Measurements from ENCODE around the gene GSTO2.

The GSTO2 gene

DNA sequence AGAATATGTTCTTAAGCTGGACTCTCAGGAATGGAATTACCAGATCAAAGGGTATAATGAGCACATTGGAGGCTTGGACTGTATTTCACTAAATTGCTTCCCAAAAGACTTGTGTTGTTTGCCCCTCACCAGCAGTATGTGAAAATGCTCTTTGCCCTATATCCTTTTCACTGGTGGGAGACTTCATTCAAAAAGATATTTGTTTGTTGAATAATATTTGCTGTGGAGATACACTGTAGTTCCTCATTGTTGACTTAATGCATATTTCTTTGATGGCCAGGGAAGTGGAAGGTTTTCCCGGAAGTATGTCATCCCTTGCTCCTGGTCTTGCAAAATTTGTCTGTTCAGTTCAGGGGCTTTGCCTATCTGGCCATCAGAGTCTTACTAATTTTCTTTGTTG is 19.4 kb downstream of the GSTO2 start (continued):
- TF ChIP-seq, protein P1, sequence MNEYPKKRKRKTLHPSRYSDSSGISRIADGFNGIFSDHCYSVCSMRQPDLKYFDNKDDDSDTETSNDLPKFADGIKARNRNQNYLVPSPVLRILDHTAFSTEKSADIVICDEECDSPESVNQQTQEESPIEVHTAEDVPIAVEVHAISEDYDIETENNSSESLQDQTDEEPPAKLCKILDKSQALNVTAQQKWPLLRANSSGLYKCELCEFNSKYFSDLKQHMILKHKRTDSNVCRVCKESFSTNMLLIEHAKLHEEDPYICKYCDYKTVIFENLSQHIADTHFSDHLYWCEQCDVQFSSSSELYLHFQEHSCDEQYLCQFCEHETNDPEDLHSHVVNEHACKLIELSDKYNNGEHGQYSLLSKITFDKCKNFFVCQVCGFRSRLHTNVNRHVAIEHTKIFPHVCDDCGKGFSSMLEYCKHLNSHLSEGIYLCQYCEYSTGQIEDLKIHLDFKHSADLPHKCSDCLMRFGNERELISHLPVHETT (tag by site-specific recombination; IDR thresholded peaks at IDR 0.05), result no peak
- TF ChIP-seq ZNF561 (tag by site-specific recombination; IDR thresholded peaks at IDR 0.05; ENCODE audit: borderline replicate concordance) (no peak), ZNF174 (tag by site-specific recombination; IDR thresholded peaks at IDR 0.05) (no peak), ZNF121 (tag by site-specific recombination; IDR thresholded peaks at IDR 0.05) (no peak), ZNF830 (tag by site-specific recombination; IDR thresholded peaks at IDR 0.05; ENCODE audit: low read depth) (no peak), ZNF184 (tag by site-specific recombination; IDR thresholded peaks at IDR 0.05) (no peak), ZSCAN30 (tag by site-specific recombination; IDR thresholded peaks at IDR 0.05) (no peak), ZNF140 (tag by site-specific recombination; IDR thresholded peaks at IDR 0.05) (no peak), ZNF302 (tag by site-specific recombination; IDR thresholded peaks at IDR 0.05; ENCODE audit: low read depth) (no peak)
- TF ChIP-seq, protein P2, sequence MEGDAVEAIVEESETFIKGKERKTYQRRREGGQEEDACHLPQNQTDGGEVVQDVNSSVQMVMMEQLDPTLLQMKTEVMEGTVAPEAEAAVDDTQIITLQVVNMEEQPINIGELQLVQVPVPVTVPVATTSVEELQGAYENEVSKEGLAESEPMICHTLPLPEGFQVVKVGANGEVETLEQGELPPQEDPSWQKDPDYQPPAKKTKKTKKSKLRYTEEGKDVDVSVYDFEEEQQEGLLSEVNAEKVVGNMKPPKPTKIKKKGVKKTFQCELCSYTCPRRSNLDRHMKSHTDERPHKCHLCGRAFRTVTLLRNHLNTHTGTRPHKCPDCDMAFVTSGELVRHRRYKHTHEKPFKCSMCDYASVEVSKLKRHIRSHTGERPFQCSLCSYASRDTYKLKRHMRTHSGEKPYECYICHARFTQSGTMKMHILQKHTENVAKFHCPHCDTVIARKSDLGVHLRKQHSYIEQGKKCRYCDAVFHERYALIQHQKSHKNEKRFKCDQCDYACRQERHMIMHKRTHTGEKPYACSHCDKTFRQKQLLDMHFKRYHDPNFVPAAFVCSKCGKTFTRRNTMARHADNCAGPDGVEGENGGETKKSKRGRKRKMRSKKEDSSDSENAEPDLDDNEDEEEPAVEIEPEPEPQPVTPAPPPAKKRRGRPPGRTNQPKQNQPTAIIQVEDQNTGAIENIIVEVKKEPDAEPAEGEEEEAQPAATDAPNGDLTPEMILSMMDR (tag by site-specific recombination; IDR thresholded peaks at IDR 0.05), result no peak

DNA sequence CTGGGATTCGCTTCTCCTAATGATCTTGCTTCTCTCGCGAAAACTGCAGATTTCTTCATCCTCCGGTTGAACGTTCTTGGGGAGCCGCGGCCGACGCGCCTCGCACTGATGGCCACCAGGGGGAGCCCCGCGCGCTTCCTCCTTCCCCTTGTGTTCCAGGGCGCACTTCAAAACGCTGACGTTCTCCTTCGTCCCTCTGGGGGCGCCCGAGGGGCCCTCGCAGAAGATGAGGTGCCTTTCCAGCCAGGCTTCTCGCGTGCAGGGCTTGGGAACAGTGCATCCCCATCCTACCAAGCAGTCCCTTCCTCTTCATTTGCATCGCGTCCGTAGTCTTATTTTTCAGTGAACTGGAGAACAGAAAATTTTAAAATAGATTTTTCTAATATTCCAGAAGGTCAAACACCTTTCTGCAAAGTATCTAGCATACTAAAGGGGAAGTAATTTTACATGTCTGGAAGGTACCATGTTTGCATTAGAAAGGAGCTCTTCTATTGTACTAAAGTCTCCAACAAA is 22.5 kb downstream of the GSTO2 start:
- CTCF ChIA-PET, result interaction anchor here (0.6 to 14.0 kb wide), 51 partner anchors 9 to 754 kb away, joined by 3 to 289 read pairs (median 4); partner anchors contain the start of genes CFAP58 and ITPRIP
- H3K4me1 ChIP-seq (ENCODE audit: control insufficient read depth, insufficient read depth, low read length), result no peaks in the 10 kb centered on the region; the same call in 1 of the 2 replicates
- POLR2A ChIA-PET, result no interaction called here
- no peaks in the 10 kb centered on the region for H3K36me3 ChIP-seq (ENCODE audit: control insufficient read depth in 2 of 2, insufficient read depth in 1 of 2, low read length in 2 of 2)
- H3K9me3 ChIP-seq (ENCODE audit: control insufficient read depth, insufficient read depth, low read depth, low read length), result no peaks in the 10 kb centered on the region
- H3K27ac ChIP-seq (ENCODE audit: extremely low read depth, low read depth, low read length), result no peak overlapping the region
- no peak overlapping the region for H3K4me3 ChIP-seq (ENCODE audit: low read depth, low read length)
- TF ChIP-seq HOXD13 (CRISPR knock-in tag; IDR thresholded peaks at IDR 0.05; ENCODE audit: borderline replicate concordance) (no peak), ZNF654 (tag by site-specific recombination; IDR thresholded peaks at IDR 0.05; ENCODE audit: low read depth) (peak; percentile 74), ZNF214 (tag by site-specific recombination; IDR thresholded peaks at IDR 0.05; ENCODE audit: borderline replicate concordance) (no peak), ZNF146 (tag by site-specific recombination; IDR thresholded peaks at IDR 0.05) (no peak), SP7 (tag by site-specific recombination; IDR thresholded peaks at IDR 0.05) (peak; percentile 35; the same call in 1 of the 2 replicates), ZNF76 (tag by site-specific recombination; IDR thresholded peaks at IDR 0.05; ENCODE audit: borderline replicate concordance, low read depth) (no peak), ZNF394 (tag by site-specific recombination; IDR thresholded peaks at IDR 0.05; ENCODE audit: borderline replicate concordance) (peak; percentile 72; the same call in 1 of the 2 replicates), ZNF629 (tag by site-specific recombination; IDR thresholded peaks at IDR 0.05) (0 out of 2 replicates have a peak, but pooled peaks have one; percentile 46)
- TF ChIP-seq, protein P3, sequence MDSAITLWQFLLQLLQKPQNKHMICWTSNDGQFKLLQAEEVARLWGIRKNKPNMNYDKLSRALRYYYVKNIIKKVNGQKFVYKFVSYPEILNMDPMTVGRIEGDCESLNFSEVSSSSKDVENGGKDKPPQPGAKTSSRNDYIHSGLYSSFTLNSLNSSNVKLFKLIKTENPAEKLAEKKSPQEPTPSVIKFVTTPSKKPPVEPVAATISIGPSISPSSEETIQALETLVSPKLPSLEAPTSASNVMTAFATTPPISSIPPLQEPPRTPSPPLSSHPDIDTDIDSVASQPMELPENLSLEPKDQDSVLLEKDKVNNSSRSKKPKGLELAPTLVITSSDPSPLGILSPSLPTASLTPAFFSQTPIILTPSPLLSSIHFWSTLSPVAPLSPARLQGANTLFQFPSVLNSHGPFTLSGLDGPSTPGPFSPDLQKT (IDR thresholded peaks at IDR 0.05; ENCODE audit: borderline replicate concordance, low read depth, low read length), result no peak
- TF ChIP-seq, protein P4, sequence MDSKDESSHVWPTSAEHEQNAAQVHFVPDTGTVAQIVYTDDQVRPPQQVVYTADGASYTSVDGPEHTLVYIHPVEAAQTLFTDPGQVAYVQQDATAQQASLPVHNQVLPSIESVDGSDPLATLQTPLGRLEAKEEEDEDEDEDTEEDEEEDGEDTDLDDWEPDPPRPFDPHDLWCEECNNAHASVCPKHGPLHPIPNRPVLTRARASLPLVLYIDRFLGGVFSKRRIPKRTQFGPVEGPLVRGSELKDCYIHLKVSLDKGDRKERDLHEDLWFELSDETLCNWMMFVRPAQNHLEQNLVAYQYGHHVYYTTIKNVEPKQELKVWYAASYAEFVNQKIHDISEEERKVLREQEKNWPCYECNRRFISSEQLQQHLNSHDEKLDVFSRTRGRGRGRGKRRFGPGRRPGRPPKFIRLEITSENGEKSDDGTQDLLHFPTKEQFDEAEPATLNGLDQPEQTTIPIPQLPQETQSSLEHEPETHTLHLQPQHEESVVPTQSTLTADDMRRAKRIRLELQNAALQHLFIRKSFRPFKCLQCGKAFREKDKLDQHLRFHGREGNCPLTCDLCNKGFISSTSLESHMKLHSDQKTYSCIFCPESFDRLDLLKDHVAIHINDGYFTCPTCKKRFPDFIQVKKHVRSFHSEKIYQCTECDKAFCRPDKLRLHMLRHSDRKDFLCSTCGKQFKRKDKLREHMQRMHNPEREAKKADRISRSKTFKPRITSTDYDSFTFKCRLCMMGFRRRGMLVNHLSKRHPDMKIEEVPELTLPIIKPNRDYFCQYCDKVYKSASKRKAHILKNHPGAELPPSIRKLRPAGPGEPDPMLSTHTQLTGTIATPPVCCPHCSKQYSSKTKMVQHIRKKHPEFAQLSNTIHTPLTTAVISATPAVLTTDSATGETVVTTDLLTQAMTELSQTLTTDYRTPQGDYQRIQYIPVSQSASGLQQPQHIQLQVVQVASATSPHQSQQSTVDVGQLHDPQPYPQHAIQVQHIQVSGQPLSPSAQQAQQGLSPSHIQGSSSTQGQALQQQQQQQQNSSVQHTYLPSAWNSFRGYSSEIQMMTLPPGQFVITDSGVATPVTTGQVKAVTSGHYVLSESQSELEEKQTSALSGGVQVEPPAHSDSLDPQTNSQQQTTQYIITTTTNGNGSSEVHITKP (tag by site-specific recombination; IDR thresholded peaks at IDR 0.05), result peak; percentile 76
- TF ChIP-seq, protein P5, sequence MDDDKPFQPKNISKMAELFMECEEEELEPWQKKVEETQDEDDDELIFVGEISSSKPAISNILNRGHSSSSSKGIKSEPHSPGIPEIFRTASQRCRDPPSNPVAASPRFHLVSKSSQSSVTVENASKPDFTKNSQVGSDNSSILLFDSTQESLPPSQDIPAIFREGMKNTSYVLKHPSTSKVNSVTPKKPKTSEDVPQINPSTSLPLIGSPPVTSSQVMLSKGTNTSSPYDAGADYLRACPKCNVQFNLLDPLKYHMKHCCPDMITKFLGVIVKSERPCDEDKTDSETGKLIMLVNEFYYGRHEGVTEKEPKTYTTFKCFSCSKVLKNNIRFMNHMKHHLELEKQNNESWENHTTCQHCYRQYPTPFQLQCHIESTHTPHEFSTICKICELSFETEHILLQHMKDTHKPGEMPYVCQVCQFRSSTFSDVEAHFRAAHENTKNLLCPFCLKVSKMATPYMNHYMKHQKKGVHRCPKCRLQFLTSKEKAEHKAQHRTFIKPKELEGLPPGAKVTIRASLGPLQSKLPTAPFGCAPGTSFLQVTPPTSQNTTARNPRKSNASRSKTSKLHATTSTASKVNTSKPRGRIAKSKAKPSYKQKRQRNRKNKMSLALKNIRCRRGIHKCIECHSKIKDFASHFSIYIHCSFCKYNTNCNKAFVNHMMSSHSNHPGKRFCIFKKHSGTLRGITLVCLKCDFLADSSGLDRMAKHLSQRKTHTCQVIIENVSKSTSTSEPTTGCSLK (tag by site-specific recombination; IDR thresholded peaks at IDR 0.05), result no peak
- TF ChIP-seq, protein P6, sequence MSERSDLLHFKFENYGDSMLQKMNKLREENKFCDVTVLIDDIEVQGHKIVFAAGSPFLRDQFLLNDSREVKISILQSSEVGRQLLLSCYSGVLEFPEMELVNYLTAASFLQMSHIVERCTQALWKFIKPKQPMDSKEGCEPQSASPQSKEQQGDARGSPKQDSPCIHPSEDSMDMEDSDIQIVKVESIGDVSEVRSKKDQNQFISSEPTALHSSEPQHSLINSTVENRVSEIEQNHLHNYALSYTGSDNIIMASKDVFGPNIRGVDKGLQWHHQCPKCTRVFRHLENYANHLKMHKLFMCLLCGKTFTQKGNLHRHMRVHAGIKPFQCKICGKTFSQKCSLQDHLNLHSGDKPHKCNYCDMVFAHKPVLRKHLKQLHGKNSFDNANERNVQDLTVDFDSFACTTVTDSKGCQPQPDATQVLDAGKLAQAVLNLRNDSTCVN (tag by site-specific recombination; optimal IDR thresholded peaks at IDR 0.05), result peak; percentile 14
- TF ChIP-seq, protein P7, sequence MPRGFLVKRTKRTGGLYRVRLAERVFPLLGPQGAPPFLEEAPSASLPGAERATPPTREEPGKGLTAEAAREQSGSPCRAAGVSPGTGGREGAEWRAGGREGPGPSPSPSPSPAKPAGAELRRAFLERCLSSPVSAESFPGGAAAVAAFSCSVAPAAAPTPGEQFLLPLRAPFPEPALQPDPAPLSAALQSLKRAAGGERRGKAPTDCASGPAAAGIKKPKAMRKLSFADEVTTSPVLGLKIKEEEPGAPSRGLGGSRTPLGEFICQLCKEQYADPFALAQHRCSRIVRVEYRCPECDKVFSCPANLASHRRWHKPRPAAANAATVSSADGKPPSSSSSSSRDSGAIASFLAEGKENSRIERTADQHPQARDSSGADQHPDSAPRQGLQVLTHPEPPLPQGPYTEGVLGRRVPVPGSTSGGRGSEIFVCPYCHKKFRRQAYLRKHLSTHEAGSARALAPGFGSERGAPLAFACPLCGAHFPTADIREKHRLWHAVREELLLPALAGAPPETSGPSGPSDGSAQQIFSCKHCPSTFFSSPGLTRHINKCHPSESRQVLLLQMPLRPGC (tag by site-specific recombination; IDR thresholded peaks at IDR 0.05), result no peak
